HepG2 (cell line): ENCODE results near the gene PAFAH1B1. TPM values are rescaled to one million over a fixed set of nuclear protein-coding genes. Genes with fewer than 3 reads are reported as not detected.
A peak's percentile ranks its signal among the peaks of the same experiment; 100 is the strongest.

Experiments
- ATAC-seq: fragments of 200-7000 bp; cut with Tn5 transposase; 3 replicates; pipeline ENCODE4 v1.9.1; 2020; ENCODE audit warnings: mild to moderate bottlenecking, moderate library complexity
- BruUV-seq: library from RNA; stranded (reverse); fragments of 400-500 nt; replicated peaks from 2 replicates; lab custom pipeline; 2021; lab: Mats Ljungman, UMichigan
- CTCF ChIA-PET: fragments of 300-600 bp; formaldehyde crosslinking; extraction: SDS; loops from one replicate; lab custom pipeline; 2021; ENCODE audit warnings: low total read pairs, inconsistent platforms, low intra/inter-chr PET ratio; lab: Yijun Ruan, JAX
- POLR2A ChIA-PET: fragments of 350-600 bp; sonication (Branson Sonifier 250); formaldehyde crosslinking; loops from one replicate; lab custom pipeline; 2020; ENCODE audit warnings: antibody characterized with exemption, inconsistent platforms; lab: Yijun Ruan, JAX
- DNase-seq: peaks from one replicate; pipeline ENCODE4 v3.0.0-alpha.2; 2015; ENCODE audit warnings: low spot score
- FAIRE-seq: peaks from 3 replicates; lab custom pipeline; 2011; peaks lifted over from hg19 to GRCh38; lab: Jason Lieb, UNC
- H2AFZ ChIP-seq: one replicate; pipeline ENCODE4 v1.6.1; 2011; ENCODE audit warnings: low read length, inconsistent platforms
- H3K27ac ChIP-seq: fragments of 300-600 bp; 3 replicates; pipeline ENCODE4 v1.8.0; 2011; ENCODE audit warnings: mixed run types, mild to moderate bottlenecking, mixed read lengths, low read length, inconsistent platforms; ENCODE audit not compliant: insufficient read depth; ENCODE audit errors: extremely low read length
- H3K27me3 ChIP-seq, 2 experiments: fragments of 200-600 bp in 1 of 2; 2 replicates in 1 of 2; 3 replicates in 1 of 2; pipeline versions ENCODE4 v1.6.0 to v1.8.0; 2011; ENCODE audit warnings: low read length in 2 of 2, mild to moderate bottlenecking in 2 of 2, moderate library complexity in 2 of 2, inconsistent platforms in 1 of 2; ENCODE audit not compliant: insufficient read depth in 2 of 2, control insufficient read depth in 1 of 2
- H3K36me3 ChIP-seq, 2 experiments: fragments of 200-600 bp in 1 of 2; replicated peaks in 1 of 2; 2 replicates in 1 of 2; 3 replicates in 1 of 2; pipeline versions ENCODE4 v1.5.1 to v1.8.0; 2011; ENCODE audit warnings: low read length in 2 of 2, inconsistent platforms in 1 of 2; ENCODE audit not compliant: insufficient read depth in 2 of 2, control insufficient read depth in 1 of 2
- H3K4me1 ChIP-seq: 2 replicates; pipeline ENCODE4 v1.5.1; 2012; ENCODE audit warnings: low read length, inconsistent platforms; ENCODE audit not compliant: insufficient read depth
- H3K4me2 ChIP-seq: 2 replicates; pipeline ENCODE4 v1.6.0; 2011; ENCODE audit warnings: low read depth, low read length, inconsistent platforms
- H3K4me3 ChIP-seq, 3 experiments: fragments of 200-600 bp in 1 of 3; sonication (generic), shearing (Covaris generic) in 1 of 3; replicated peaks in 1 of 3; 2 replicates each; pipeline ENCODE4 v1.5.1; 2011 to 2016; ENCODE audit warnings: low read length in 3 of 3, inconsistent platforms in 2 of 3, low read depth in 2 of 3, mild to moderate bottlenecking in 2 of 3, control low read depth in 1 of 3, mixed read lengths in 1 of 3; ENCODE audit not compliant: insufficient read depth in 1 of 3
- H3K79me2 ChIP-seq: one replicate; pipeline ENCODE4 v1.6.1; 2011; ENCODE audit warnings: low read length, inconsistent platforms; ENCODE audit not compliant: insufficient read depth
- H3K9ac ChIP-seq: 2 replicates; pipeline ENCODE4 v1.6.0; 2011; ENCODE audit warnings: mild to moderate bottlenecking, low read depth, low read length, inconsistent platforms; ENCODE audit not compliant: insufficient read depth
- H3K9me3 ChIP-seq: 2 replicates; pipeline ENCODE4 v1.5.1; 2012; ENCODE audit warnings: mild to moderate bottlenecking, low read length
- H4K20me1 ChIP-seq: 2 replicates; pipeline ENCODE4 v1.6.0; 2011; ENCODE audit warnings: inconsistent platforms, mild to moderate bottlenecking, low read length, moderate library complexity; ENCODE audit not compliant: insufficient read depth
- ARID4A ChIP-seq: sonication (generic); formaldehyde crosslinking; IDR thresholded peaks from 2 replicates; pipeline ENCODE4 v1.5.0; 2020; ENCODE audit warnings: mild to moderate bottlenecking, missing genetic modification reagents, borderline replicate concordance
- CAMTA2 ChIP-seq: sonication (generic); formaldehyde crosslinking; IDR thresholded peaks from 2 replicates; pipeline ENCODE4 v1.4.0; 2020; ENCODE audit warnings: mild to moderate bottlenecking, missing genetic modification reagents, borderline replicate concordance
- KAT7 ChIP-seq: IDR thresholded peaks from 2 replicates; pipeline ENCODE4 v1.6.1; 2018; ENCODE audit warnings: borderline replicate concordance, missing compliant biosample characterization
- PRDM4 ChIP-seq: sonication (generic); formaldehyde crosslinking; IDR thresholded peaks from 2 replicates; pipeline ENCODE4 v1.9.0; 2021; ENCODE audit warnings: missing genetic modification reagents, borderline replicate concordance
- SAP130 ChIP-seq: IDR thresholded peaks from 2 replicates; pipeline ENCODE4 v1.6.1; 2016; ENCODE audit warnings: low read depth
- SNAI1 ChIP-seq: sonication (generic); formaldehyde crosslinking; IDR thresholded peaks from 2 replicates; pipeline ENCODE4 v1.5.0; 2020; ENCODE audit warnings: mild to moderate bottlenecking, missing genetic modification reagents, borderline replicate concordance
- ZNF362 ChIP-seq: sonication (generic); formaldehyde crosslinking; IDR thresholded peaks from 2 replicates; pipeline ENCODE4 v1.4.0; 2020; ENCODE audit warnings: missing genetic modification reagents, mild to moderate bottlenecking, borderline replicate concordance
- ZNF501 ChIP-seq: sonication (generic); formaldehyde crosslinking; IDR thresholded peaks from 2 replicates; pipeline ENCODE4 v1.5.1; 2020; ENCODE audit warnings: mild to moderate bottlenecking, moderate library complexity, missing genetic modification reagents
- WGBS: methylation state at CpG from one replicate; pipeline ENCODE4 v1.1.6; 2017; ENCODE audit warnings: low lambda C conversion rate; 5-methylcytosine and 5-hydroxymethylcytosine counted together
- in situ Hi-C: cut with HindIII; loops from 2 replicates; pipeline ENCODE4 v1.10.0; 2017; ENCODE audit warnings: low pct_unique_long_range_greater_than_20kb; ENCODE audit not compliant: extremely low pct_ligation_motif_present
- intact Hi-C: fragments of 100-400 bp; cut with micrococcal nuclease; formaldehyde crosslinking; loops from one replicate; pipeline ENCODE4 v1.10.0; 2022; ENCODE audit not compliant: unreplicated experiment
- polyA plus RNA-seq, 8 experiments: library from polyadenylated mRNA; depleted of rRNA in 3 of 8; stranded (reverse) in 7 of 8; unstranded in 1 of 8; fragments of >200 nt; fragmentation: Illumina TruSeq in 4 of 8; extraction: Trizol in 4 of 8; gene quantifications; 2 replicates each; pipeline versions ENCODE4 v1.2.1 to v1.2.3, GENCODE V29; 2011 to 2016; ENCODE audit warnings: low read depth in 4 of 8, missing spikeins in 1 of 8, mixed read lengths in 1 of 8; ENCODE audit not compliant: insufficient read depth in 1 of 8
- total RNA-seq, 5 experiments: library from RNA; depleted of rRNA; stranded (reverse); fragments of >200 nt; fragmentation: Illumina TruSeq; extraction: Trizol; gene quantifications; 2 replicates each; pipeline ENCODE4 v1.2.3, GENCODE V29; 2016; ENCODE audit warnings: low read depth in 1 of 5

Gene PAFAH1B1
- total and polyA plus RNA-seq, 2 of the 13 experiments (the other 11 are each of a cell fraction or from before 2014, with no cell fraction given) = 46.0 to 64.9 TPM

- TF ChIP-seq ARID4A (CRISPR knock-in tag) (0 out of 2 replicates have a peak, but pooled peaks have one; percentile 10), SAP130 (CRISPR knock-in tag) (peak; percentile 32; the same call in 1 of the 2 replicates)
- TF ChIP-seq, all 625 proteins: peak for 35
Observed at GRCh38 chr17:2593821-2594721, 617 bp downstream of the PAFAH1B1 start (continued).

- ATAC-seq = no peak
- BruUV-seq = TSS peak; percentile 60
- Histone ChIP-seq H3K4me3 (peak overlapping the region; percentile 89 to 100 (median 100)), H3K9ac (peak overlapping the region; percentile 94), H3K9me3 (no peaks in the 10 kb centered on the region), H2AFZ (no peak overlapping the region), H3K27ac (peak overlapping the region; percentile 82), H3K27me3 (peaks cover 0 to 3% of the 10 kb centered on the region in 2 experiments; a peak in 1 of 5 replicates), H4K20me1 (peaks cover 46% of the 10 kb centered on the region), H3K79me2 (peaks cover 57% of the 10 kb centered on the region), H3K4me2 (peak overlapping the region; percentile 82), H3K36me3 (no peaks in the 10 kb centered on the region), H3K4me1 (peaks cover 54% of the 10 kb centered on the region)
- ChIA-PET CTCF (no interaction called here), POLR2A (interaction anchor here (1.0 to 1.7 kb wide), 2 partner anchors 83 to 92 kb away, joined by 3 to 5 read pairs; partner anchors contain the start of gene METTL16)
- no peak for DNase-seq
- intact Hi-C loops = no loop called here
- FAIRE-seq = peak; percentile 21
- 3% methylated on average over 16 of the region's 16 CpGs for WGBS
- in situ Hi-C loops = no loop called here
- TF ChIP-seq KAT7 (CRISPR knock-in tag) (no peak), ZNF501 (CRISPR knock-in tag) (peak; percentile 14; the same call in 1 of the 2 replicates), SNAI1 (0 out of 2 replicates have a peak, but pooled peaks have one; percentile 5), ZNF362 (CRISPR knock-in tag) (peak; percentile 25; the same call in 1 of the 2 replicates), PRDM4 (CRISPR knock-in tag) (no peak), CAMTA2 (CRISPR knock-in tag) (no peak)
Observed at GRCh38 chr17:2594722-2595599, 1.5 kb downstream of the PAFAH1B1 start.
